Inflammatory macrophage (primary cell): ENCODE data around the gene TMEM255A.

Experiments
- DNase-seq, 2 donors: peaks; one replicate each; pipeline ENCODE4 v3.0.0-alpha.2; 2020 to 2022

Gene TMEM255A

DNA sequence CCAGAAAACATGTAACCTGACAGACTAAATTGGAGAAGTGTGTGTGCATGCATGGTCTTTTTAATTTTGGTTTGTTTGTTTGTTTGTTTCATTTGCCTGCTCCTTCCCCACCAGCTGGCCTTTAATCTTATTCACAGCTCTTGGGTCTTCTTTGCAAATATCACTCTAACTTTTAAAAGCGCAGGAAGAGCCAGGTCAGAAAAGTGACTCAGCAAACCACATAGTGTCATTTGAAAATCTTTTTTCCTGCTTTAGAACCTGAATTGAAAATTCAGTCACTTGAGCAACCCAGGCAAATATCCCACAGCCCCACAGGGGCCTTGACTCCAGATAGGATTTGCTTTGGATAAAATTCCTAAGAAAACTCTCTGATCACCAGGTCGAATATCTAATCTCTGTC, 4.6 kb downstream of the TMEM255A start:
- DNase-seq, result no peak

DNA sequence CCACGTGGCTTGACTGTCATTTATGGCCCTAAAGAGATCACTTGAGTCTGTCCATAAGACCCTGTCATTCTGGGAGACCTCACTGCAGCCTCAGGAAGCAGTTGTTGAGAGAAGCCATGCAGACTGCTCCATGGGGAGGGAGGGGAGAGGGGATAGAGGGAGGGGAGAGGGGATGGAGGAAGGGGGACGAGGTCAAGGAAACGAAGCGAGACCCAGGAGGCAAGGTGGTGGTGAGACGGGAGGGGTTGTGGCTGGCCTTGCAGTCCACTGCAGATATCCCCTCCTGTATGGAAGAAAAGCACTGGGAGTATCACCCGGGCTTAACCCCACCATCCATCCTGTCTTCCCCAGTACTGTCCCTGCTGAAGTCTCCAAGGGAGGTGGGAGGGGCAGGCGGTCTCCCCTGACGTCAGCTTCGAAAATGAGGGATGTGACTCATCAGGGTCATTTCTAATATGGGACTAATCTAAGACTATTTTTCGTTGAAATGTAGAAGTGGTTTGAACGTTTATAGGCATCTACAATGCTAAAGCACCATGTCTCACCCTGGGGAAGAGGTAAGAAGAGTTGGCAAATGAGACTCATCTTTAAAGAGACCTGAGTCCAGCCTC, 5.6 kb downstream of the TMEM255A start:
- peak; percentile 35 to 50 for DNase-seq

GRCh38 chrX:120304256-120304655, 7.0 kb downstream of the TMEM255A start:
- peak; percentile 32 to 56 for DNase-seq

- DNase-seq, result peak; percentile 32 to 88
Measured at GRCh38 chrX:120302434-120302833, 8.8 kb downstream of the TMEM255A start.

- DNase-seq, result peak in 1 of 2 donors; percentile 42
Measured at GRCh38 chrX:120301960-120302359, 9.3 kb downstream of the TMEM255A start.

DNA sequence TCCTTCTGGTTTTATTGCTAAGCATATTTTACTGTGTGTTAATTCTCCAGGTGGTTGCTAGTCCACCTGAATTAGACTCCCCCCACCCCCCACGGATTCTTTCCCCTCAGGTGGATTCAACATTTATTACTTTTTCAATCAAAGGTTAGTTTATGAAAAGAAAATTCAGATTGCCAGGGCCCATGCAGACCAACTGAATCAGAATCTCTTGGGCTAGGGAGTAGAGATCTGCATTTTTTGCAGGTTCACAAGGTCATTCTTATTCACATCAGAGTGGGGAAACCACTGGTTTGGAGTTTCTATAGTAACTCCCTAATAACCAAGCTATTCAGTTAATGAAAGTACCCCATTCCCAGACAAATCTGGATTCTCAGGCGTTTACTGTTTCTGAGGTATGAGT, 9.8 kb downstream of the TMEM255A start:
- no peak for DNase-seq

DNA sequence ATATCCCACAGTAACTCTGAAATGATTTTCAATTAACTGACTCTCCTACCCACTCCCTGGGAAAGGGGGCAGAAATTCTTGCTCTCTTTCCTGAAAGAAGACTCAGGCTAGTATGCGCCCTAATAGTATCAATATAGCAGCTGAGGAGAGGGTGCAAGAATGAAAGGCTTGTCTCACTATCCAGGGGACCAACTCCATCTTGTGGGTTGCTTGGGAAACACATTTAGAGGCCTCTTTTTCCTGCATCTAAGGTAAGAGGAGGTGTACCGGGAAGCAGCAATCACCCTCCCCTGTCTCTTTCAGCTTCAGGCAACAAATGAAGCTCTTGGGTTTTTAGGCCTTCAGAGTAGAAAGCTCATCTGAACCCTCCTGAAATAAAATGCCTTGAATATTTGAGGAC, 11.3 kb downstream of the TMEM255A start:
- DNase-seq, result no peak

DNA sequence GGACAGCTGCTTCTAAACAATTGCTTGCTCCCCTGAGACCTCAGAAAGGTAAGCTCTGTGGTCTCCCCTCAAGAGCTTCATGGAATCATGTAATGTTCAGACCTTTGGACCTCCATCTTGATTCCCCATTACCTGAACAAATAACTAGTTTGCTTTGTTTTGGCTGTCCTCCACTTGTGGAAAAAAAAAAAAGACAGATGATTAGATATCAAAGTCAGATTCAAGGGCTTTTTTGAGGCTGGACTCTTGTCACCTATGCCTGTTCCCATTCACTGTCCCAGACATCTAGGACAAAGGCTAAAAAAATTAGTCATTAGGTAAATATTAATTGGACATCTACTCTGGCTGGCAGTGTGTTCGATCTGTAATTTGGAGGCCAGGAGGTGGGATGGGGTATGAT, 13.3 kb downstream of the TMEM255A start:
- DNase-seq, result no peak

- no peak for DNase-seq
Measured at GRCh38 chrX:120294651-120295050, 16.6 kb downstream of the TMEM255A start.

GRCh38 chrX:120293015-120293414, 18.2 kb downstream of the TMEM255A start:
- DNase-seq, result no peak

GRCh38 chrX:120291211-120291610, 20.1 kb downstream of the TMEM255A start:
- no peak for DNase-seq

- no peak for DNase-seq
Measured at GRCh38 chrX:120290107-120290506, 21.2 kb downstream of the TMEM255A start.

GRCh38 chrX:120287513-120288112, 23.6 kb downstream of the TMEM255A start:
- no peak for DNase-seq

GRCh38 chrX:120286733-120287512, 24.3 kb downstream of the TMEM255A start:
- peak in 1 of 2 donors; percentile 13 for DNase-seq

DNA sequence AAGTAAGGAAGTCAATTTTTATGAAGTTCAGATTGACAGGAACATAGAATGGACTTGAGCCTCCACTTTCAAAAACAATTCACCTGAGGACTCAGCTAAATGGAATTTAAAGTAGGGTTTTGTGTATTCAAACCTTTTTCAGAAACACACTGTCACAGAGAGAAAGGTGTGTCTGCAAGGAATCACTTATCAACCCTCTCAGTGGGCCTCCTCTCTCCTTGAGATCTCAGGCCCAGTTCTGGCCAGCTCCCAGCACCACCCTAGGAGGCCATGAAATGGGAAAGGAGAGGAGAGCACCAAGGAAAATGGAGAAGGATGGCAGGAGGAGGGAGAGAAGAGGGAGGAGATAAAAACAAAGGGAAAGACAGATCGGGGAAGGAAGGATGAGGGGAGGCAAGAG, 28.6 kb downstream of the TMEM255A start:
- DNase-seq, result no peak

DNA sequence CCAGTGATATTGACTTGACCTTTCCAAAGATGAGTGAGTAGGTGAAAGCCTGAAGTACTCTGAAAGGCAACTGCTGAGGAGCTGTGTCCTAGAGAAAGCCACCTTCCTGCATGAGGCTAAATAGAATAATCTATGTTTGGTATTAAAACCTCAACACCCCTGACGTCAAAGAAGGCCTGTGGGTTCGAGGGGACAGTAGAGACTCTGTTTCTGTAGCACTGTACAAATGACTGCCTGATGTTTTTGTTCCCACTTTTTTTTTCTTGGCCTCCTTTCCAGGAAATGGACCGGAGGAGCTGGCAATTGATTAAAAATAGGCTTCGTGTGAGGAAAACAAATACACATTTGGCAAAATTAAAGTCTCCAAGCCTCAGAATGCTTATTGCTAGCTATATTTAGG, 29.5 kb downstream of the TMEM255A start:
- DNase-seq, result no peak

GRCh38 chrX:120281021-120281624, 30.1 kb downstream of the TMEM255A start:
- DNase-seq, result no peak

DNA sequence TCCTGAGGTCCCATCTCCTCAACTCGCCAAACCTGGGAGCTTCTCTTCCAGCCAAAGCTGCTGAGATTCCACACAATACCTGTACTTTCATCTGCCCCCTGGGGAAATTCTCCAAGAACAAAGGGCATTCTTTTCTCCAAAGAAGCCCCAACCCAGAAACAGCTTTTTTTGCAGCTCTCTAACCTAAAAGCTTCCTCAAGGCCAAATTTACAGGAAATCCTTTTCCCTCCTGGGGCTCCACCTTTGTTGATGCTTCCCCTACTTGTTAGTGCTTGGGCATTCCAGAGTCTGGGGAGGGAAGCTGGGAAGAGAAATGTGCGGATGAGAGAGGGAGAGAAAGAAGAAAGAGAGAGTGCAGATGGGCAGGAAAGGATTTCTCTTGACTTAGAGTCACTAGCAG, 36.3 kb downstream of the TMEM255A start:
- no peak for DNase-seq

GRCh38 chrX:120274145-120274544, 37.1 kb downstream of the TMEM255A start:
- no peak for DNase-seq

- DNase-seq, result no peak
Measured at GRCh38 chrX:120271218-120271617, 40.0 kb downstream of the TMEM255A start.

DNA sequence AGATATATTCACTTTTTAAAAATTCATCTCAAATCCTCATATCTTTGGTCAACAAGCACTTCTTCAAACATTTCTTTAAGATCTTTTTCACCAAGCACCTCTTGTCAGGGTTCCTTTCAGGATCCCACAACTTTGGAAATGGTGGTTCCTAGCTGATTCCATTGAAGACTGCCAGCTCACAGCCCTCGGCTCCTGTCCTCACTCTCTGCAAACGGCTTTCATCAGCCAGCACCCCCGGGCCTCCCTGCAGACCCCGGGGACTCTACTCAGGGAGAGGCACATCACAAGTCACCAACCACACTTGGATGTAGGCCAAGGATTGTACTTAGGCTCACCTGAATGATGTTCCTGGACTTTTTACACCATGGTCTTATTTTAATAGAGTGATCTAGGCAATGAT, 40.7 kb downstream of the TMEM255A start:
- DNase-seq, result no peak

DNA sequence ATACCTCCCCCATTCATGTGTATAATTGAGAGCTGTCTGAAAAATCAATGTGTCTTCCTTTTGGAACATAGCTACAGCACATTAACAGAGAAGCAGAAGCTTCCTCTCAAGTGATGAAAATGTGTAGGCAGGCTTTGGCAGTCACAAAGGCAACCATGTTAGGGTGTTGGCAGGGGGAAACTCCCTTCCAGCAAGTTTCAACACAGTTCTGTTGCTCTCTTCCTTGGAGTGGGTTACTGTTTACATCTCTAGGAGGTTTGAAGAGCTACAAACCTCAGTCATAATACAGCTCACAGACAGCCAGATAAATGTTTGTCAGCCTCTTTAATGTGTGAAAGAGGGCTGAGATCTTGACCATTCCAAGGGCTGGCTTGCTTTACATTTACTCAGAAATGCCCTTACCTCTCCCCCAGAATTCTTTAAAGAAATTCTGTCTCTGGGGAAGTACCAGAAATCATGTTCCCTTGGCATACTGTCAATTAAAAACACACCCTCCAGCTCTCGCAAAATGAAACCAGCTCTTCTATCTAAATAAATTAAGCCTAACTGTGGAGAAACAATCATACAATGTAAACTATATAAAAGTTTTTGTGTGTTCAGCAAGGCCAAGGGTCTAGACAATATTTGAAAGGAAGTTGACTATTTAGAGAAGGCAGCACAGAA, 41.8 kb downstream of the TMEM255A start:
- DNase-seq, result peak; percentile 84 to 86

GRCh38 chrX:120264341-120264740, 46.9 kb downstream of the TMEM255A start:
- peak; percentile 79 to 83 for DNase-seq
